HFF-Myc (cell line): Measurements from ENCODE around the gene NKD1.

Source experiments
- DNase-seq: peaks from one replicate; pipeline ENCODE4 v3.0.0-alpha.2; 2011; ENCODE audit warnings: low read depth; ENCODE audit errors: extremely low read depth
- H3K4me3 ChIP-seq: replicated peaks from 2 replicates; pipeline ENCODE4 v1.5.1; 2011; ENCODE audit warnings: low read depth, mild to moderate bottlenecking, control low read depth, low read length
- CTCF ChIP-seq: IDR thresholded peaks from 2 replicates; pipeline ENCODE4 v1.5.1; 2012; ENCODE audit warnings: mild to moderate bottlenecking, low read depth, low read length, control low read depth; ENCODE audit errors: missing control alignments

Gene NKD1

GRCh38 chr16:50620646-50621451, 72.7 kb downstream of the NKD1 start:
- TF ChIP-seq CTCF: no peak
- no peak overlapping the region for H3K4me3 ChIP-seq

DNA sequence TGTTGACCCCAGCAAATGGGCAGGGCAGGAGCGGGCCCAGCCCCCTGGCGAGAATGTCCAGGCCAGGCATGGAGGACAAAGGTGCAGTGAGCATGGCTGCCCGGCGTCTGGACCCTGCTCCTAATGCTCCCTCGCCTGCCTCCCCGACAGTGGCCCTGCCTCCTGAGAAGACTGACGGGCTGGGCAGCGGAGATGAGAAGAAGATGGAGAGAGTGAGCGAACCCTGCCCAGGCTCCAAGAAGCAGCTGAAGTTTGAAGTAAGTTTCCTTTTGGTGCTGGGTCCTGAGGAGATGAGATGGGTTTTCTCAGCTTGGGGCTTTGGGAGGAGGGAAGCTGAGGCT, 73.2 kb downstream of the NKD1 start:
- no peak for DNase-seq
- TF ChIP-seq CTCF: no peak
- H3K4me3 ChIP-seq: no peak overlapping the region

More at GRCh38 chr16:50620646-50621451, 72.7 kb downstream of the NKD1 start:
- DNase-seq: no peak

DNA sequence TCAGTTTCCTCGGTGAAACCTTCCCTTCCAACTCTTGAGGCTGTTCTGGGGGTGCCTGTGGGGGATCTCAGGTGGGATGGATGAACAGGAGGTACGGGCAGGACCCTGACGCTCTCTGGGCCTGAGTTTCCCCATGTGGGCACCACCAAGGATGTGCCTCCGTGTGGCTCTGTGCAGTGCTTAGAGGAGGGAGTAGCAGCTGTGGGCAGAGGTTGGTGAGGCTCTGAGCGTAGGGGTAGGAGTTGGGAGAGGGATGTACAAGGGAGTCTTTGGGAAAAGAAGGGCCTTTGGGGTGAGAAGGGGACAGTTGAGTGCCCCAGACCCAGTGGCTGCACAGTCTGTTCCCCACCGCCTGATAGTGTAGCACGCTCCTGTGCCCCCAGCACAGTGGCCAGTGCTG, 73.8 kb downstream of the NKD1 start:
- no peak overlapping the region for H3K4me3 ChIP-seq
- no peak for DNase-seq
- TF ChIP-seq CTCF: no peak

DNA sequence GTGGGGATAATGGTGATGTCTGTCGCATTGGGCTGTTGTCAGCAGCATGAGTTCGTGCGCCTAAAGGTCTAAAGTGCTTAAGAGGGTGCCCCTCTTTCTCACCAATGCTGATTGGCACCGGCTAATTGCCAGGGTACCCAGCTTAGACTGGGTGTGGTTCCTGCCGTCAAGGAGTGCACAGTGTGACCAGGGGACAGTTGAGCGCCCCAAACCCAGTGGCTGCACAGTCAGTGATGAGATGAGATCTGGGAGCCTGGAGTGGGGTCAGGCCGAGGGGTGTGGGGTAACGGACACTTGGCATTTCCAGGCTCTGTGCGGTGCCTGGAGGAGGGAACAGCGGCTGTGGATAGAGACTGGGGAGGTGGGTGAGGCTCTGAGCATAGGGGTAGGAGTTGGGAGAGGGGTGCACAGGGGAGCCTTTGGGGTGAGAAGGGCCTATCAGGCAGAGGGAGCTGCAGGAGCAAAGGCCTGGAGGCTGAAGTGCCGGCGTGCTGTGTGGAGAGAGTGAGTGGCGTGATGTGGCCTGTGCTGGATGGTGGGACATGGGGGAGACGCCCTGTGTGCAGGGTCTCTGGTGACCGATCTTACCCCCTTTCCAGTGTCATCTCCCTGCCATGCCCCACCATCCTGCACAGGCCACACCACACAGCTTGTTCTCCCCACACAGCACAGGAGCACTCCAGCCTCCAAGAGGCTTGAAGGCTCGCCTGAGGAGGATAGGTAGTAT, 74.6 kb downstream of the NKD1 start:
- no peak overlapping the region for H3K4me3 ChIP-seq
- DNase-seq: no peak
- no peak for TF ChIP-seq CTCF

- TF ChIP-seq CTCF: no peak
- no peak for DNase-seq
- no peak overlapping the region for H3K4me3 ChIP-seq
These were observed 76.3 kb downstream of the NKD1 start for GRCh38 chr16:50624449-50624970.

DNA sequence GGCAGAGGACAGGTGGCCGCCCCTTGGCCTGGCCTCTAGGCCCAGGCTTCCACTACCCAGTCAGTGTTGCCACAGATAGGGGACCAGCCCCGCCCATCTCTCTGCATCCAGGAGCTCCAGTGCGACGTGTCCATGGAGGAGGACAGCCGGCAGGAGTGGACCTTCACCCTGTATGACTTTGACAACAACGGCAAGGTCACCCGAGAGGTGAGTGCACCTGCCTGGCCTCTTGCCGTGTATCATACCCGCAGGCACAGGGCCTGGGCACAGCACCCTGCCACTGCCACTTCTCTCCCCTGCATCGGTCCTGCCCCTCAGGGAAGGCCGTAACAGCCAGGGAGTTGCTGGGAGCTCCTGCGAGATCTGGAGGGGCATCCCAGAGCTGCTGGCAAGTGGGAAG, 77.2 kb downstream of the NKD1 start:
- DNase-seq: no peak
- no peak overlapping the region for H3K4me3 ChIP-seq
- no peak for TF ChIP-seq CTCF
